ENCODE measurements around the gene RHBDF1. TPM values are rescaled to one million over a fixed set of nuclear protein-coding genes. Genes with fewer than 3 reads are reported as not detected.

RHBDF1 gene
- total RNA-seq, 1 experiment from 2014 or later, result 5.8 TPM

GRCh38 chr16:89391-90302 is 17.2 kb upstream of the RHBDF1 start:
- peaks cover 38% of the 10 kb centered on the region for H3K36me3 ChIP-seq (ENCODE audit: insufficient read depth, low read length, poor library complexity, severe bottlenecking)
- H3K4me3 ChIP-seq (ENCODE audit: low read depth, low read length, poor library complexity, severe bottlenecking), result no peak overlapping the region
- no TSS peak for BruUV-seq (replicated peaks)
- intact Hi-C loops (cut with micrococcal nuclease; ENCODE audit: unreplicated experiment), result no loop called here
- H3K27me3 ChIP-seq (replicated peaks; ENCODE audit: insufficient read depth, low read depth, low read length, poor library complexity), result no peaks in the 10 kb centered on the region
- H3K27ac ChIP-seq (ENCODE audit: low read depth, low read length, poor library complexity, severe bottlenecking), result no peak overlapping the region
- ChIA-PET POLR2A (ENCODE audit: low non-redundant PET) (no interaction called here), CTCF (no interaction called here)
- H3K9me3 ChIP-seq (ENCODE audit: low read depth, low read length, poor library complexity, severe bottlenecking), result no peaks in the 10 kb centered on the region
- TF ChIP-seq CTCF (conservative IDR thresholded peaks at IDR 0.05; ENCODE audit: low read depth, low read length) (no peak), EZH2 (IDR thresholded peaks at IDR 0.05; ENCODE audit: borderline replicate concordance, low read depth, low read length, poor library complexity, severe bottlenecking) (no peak)
- no peak for DNase-seq (ENCODE audit: low spot score)
- peaks cover 18% of the 10 kb centered on the region for H3K4me1 ChIP-seq (ENCODE audit: insufficient read depth, low read length, poor library complexity, severe bottlenecking)

- ChIA-PET POLR2A (ENCODE audit: low non-redundant PET) (no interaction called here), CTCF (interaction anchor here (0.6 kb wide), 1 partner anchor 566 kb away, joined by 7 read pairs; no protein-coding TSS in a partner anchor)
- TF ChIP-seq CTCF (conservative IDR thresholded peaks at IDR 0.05; ENCODE audit: low read depth, low read length), result no peak
- no peak for TF ChIP-seq EZH2 (IDR thresholded peaks at IDR 0.05; ENCODE audit: borderline replicate concordance, low read depth, low read length, poor library complexity, severe bottlenecking)
- intact Hi-C loops (cut with micrococcal nuclease; ENCODE audit: unreplicated experiment), result no loop called here
- no peaks in the 10 kb centered on the region for H3K9me3 ChIP-seq (ENCODE audit: low read depth, low read length, poor library complexity, severe bottlenecking)
- DNase-seq (ENCODE audit: low spot score), result no peak
- H3K36me3 ChIP-seq (ENCODE audit: insufficient read depth, low read length, poor library complexity, severe bottlenecking), result peaks cover 38% of the 10 kb centered on the region
- H3K27ac ChIP-seq (ENCODE audit: low read depth, low read length, poor library complexity, severe bottlenecking), result no peak overlapping the region
- BruUV-seq (replicated peaks), result no TSS peak
- no peak overlapping the region for H3K4me3 ChIP-seq (ENCODE audit: low read depth, low read length, poor library complexity, severe bottlenecking)
- no peaks in the 10 kb centered on the region for H3K27me3 ChIP-seq (replicated peaks; ENCODE audit: insufficient read depth, low read depth, low read length, poor library complexity)
- peaks cover 18% of the 10 kb centered on the region for H3K4me1 ChIP-seq (ENCODE audit: insufficient read depth, low read length, poor library complexity, severe bottlenecking)
Measured at GRCh38 chr16:88613-89012, 16.2 kb upstream of the RHBDF1 start.

GRCh38 chr16:86483-86952 is 14.1 kb upstream of the RHBDF1 start:
- peaks cover 40% of the 10 kb centered on the region for H3K36me3 ChIP-seq (ENCODE audit: insufficient read depth, low read length, poor library complexity, severe bottlenecking)
- DNase-seq (ENCODE audit: low spot score), result no peak
- peaks cover 8% of the 10 kb centered on the region for H3K4me1 ChIP-seq (ENCODE audit: insufficient read depth, low read length, poor library complexity, severe bottlenecking)
- H3K27me3 ChIP-seq (replicated peaks; ENCODE audit: insufficient read depth, low read depth, low read length, poor library complexity), result no peaks in the 10 kb centered on the region
- BruUV-seq (replicated peaks), result no TSS peak
- no peak overlapping the region for H3K27ac ChIP-seq (ENCODE audit: low read depth, low read length, poor library complexity, severe bottlenecking)
- H3K4me3 ChIP-seq (ENCODE audit: low read depth, low read length, poor library complexity, severe bottlenecking), result no peak overlapping the region
- POLR2A ChIA-PET (ENCODE audit: low non-redundant PET), result interaction anchor here (0.6 kb wide), 1 partner anchor 1505 kb away, joined by 3 read pairs; no protein-coding TSS in a partner anchor
- CTCF ChIA-PET, result no interaction called here
- intact Hi-C loops (cut with micrococcal nuclease; ENCODE audit: unreplicated experiment), result no loop called here
- no peak for TF ChIP-seq CTCF (conservative IDR thresholded peaks at IDR 0.05; ENCODE audit: low read depth, low read length)
- no peak for TF ChIP-seq EZH2 (IDR thresholded peaks at IDR 0.05; ENCODE audit: borderline replicate concordance, low read depth, low read length, poor library complexity, severe bottlenecking)
- no peaks in the 10 kb centered on the region for H3K9me3 ChIP-seq (ENCODE audit: low read depth, low read length, poor library complexity, severe bottlenecking)
